OCI-LY3 (cell line): ENCODE data around the gene GNPNAT1.
"Not testable (repeated sequence)": the region's sequence is repeated elsewhere in the genome, so short reads cannot be mapped to it uniquely, and the experiment has no call there.

Experiments used
- H2AFZ ChIP-seq: fragments of 200-600, 300-600 bp; shearing (Covaris generic); 2 replicates; pipeline ENCODE4 v1.6.0; 2014; ENCODE audit warnings: antibody characterized with exemption, low read depth, low read length
- H3K27ac ChIP-seq: fragments of 200-600, 300-600 bp; sonication (generic); 2 replicates; pipeline ENCODE4 v1.5.1; 2014; ENCODE audit warnings: mild to moderate bottlenecking, low read length, moderate library complexity, mixed read lengths
- H3K27me3 ChIP-seq: fragments of 200-600, 300-600 bp; sonication (generic); 2 replicates; pipeline ENCODE4 v1.6.1; 2014; ENCODE audit warnings: low read depth, low read length, mixed read lengths
- H3K36me3 ChIP-seq: fragments of 200-600, 300-600 bp; sonication (generic); replicated peaks from 2 replicates; pipeline ENCODE3; 2014; ENCODE audit warnings: low read depth, low read length, mixed read lengths
- H3K4me1 ChIP-seq: fragments of 300-600, 200-600 bp; sonication (generic); 2 replicates; pipeline ENCODE4 v1.6.1; 2014; ENCODE audit warnings: low read length, mixed read lengths
- H3K4me2 ChIP-seq: fragments of 200-600, 300-600 bp; sonication (generic); 2 replicates; pipeline ENCODE4 v1.6.1; 2014; ENCODE audit warnings: low read length, mixed read lengths
- H3K4me3 ChIP-seq: fragments of 300-600, 200-600 bp; sonication (generic); 2 replicates; pipeline ENCODE4 v1.5.1; 2014; ENCODE audit warnings: antibody characterized with exemption, mild to moderate bottlenecking, low read length, moderate library complexity
- H3K79me2 ChIP-seq: fragments of 300-600, 200-600 bp; shearing (Covaris generic); 2 replicates; pipeline ENCODE4 v1.6.1; 2014; ENCODE audit warnings: mild to moderate bottlenecking, low read length, mixed read lengths
- H3K9ac ChIP-seq: fragments of 300-600, 200-600 bp; shearing (Covaris generic); 2 replicates; pipeline ENCODE4 v1.6.0; 2014; ENCODE audit warnings: mild to moderate bottlenecking, low read length, moderate library complexity
- H3K9me3 ChIP-seq: fragments of 200-600, 300-600 bp; shearing (Covaris generic); 2 replicates; pipeline ENCODE4 v1.6.1; 2014; ENCODE audit warnings: low read length, mixed read lengths; ENCODE audit not compliant: insufficient read depth
- H4K20me1 ChIP-seq: fragments of 200-600, 300-600 bp; sonication (generic); 2 replicates; pipeline ENCODE4 v1.6.1; 2016; ENCODE audit warnings: low read length, mixed read lengths; ENCODE audit not compliant: insufficient read depth
- EZH2phosphoT487 ChIP-seq: fragments of 200-600 bp; shearing (Covaris generic); IDR thresholded peaks from 2 replicates; pipeline ENCODE4 v1.6.1; 2018; ENCODE audit warnings: antibody characterized with exemption, mixed run types, low read depth
- TF ChIP-seq, protein P1 (sequence below): fragments of 200-600, 300-600 bp; sonication (generic); IDR thresholded peaks from 2 replicates; pipeline ENCODE4 v1.5.1; 2014; ENCODE audit warnings: antibody characterized with exemption, low read length, low read depth

GNPNAT1 gene

GRCh38 chr14:52730709-52731111 is 60.7 kb downstream of the GNPNAT1 start:
- Histone ChIP-seq H3K79me2 (peaks cover 18% of the 10 kb centered on the region), H2AFZ (peak overlapping the region; percentile 75; the same call in 1 of the 2 replicates), H3K9me3 (no peaks in the 10 kb centered on the region), H3K9ac (peak overlapping the region; percentile 75), H3K4me3 (peak overlapping the region; percentile 90), H4K20me1 (no peaks in the 10 kb centered on the region), H3K27me3 (no peaks in the 10 kb centered on the region), H3K36me3 (peaks cover 25% of the 10 kb centered on the region), H3K4me2 (peak overlapping the region; percentile 81), H3K27ac (peak overlapping the region; percentile 20; the same call in 1 of the 2 replicates), H3K4me1 (peaks cover 2% of the 10 kb centered on the region)
- TF ChIP-seq, protein P1, sequence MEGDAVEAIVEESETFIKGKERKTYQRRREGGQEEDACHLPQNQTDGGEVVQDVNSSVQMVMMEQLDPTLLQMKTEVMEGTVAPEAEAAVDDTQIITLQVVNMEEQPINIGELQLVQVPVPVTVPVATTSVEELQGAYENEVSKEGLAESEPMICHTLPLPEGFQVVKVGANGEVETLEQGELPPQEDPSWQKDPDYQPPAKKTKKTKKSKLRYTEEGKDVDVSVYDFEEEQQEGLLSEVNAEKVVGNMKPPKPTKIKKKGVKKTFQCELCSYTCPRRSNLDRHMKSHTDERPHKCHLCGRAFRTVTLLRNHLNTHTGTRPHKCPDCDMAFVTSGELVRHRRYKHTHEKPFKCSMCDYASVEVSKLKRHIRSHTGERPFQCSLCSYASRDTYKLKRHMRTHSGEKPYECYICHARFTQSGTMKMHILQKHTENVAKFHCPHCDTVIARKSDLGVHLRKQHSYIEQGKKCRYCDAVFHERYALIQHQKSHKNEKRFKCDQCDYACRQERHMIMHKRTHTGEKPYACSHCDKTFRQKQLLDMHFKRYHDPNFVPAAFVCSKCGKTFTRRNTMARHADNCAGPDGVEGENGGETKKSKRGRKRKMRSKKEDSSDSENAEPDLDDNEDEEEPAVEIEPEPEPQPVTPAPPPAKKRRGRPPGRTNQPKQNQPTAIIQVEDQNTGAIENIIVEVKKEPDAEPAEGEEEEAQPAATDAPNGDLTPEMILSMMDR = no peak
- no peak for TF ChIP-seq EZH2phosphoT487

DNA sequence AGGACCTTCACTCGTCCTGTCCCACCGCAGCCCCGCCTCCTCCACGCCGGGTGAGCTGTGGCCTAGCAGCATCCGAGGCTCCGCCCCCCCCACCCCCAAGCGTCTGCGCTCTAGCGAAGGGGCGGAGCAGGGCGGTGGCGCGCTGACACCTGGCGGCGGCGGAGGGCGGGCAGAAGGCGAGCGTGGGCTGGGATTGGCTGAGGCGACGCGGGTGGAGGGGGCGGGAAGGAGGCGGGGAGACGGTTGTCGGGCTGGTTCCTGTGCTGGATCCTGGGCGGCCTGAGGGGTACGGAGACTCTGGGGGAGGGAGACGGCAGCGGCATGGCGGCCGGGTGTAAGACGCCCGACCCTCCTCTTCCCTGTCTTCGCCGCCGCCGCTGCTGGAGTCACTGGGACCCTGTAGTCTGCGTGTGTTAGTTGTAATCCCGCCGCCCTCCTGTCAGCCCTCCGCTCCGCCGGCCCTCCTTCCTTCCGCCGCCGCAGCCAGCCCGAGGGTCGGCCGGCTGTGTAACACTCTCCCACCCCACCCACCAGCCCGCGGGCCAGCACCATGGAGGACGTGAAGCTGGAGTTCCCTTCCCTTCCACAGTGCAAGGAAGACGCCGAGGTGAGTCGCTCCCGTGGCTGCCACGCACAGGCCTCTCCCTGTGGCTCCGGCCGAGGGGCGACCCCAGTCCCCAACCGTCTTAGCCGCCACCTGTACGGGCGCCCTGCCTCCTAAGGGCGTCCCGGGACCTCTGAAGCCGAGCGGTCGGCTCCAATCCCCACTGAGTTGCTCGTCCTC is 61.3 kb downstream of the GNPNAT1 start, which contains the start of gene STYX:
Gene STYX, plus strand, starts transcription at position 242 of the 784 bp plus-strand sequence. Its CDS starts 309 bp downstream, at position 551.
- Histone ChIP-seq H3K27ac (peak within 1 kb of the TSS; percentile 20), H3K27me3 (no peaks in the 10 kb centered on the region), H3K79me2 (peaks cover 18% of the 10 kb centered on the region), H3K36me3 (peaks cover 29% of the 10 kb centered on the region), H2AFZ (peak within 1 kb of the TSS; percentile 75; the same call in 1 of the 2 replicates), H3K4me3 (peak within 1 kb of the TSS; percentile 90), H4K20me1 (no peaks in the 10 kb centered on the region), H3K4me2 (peak within 1 kb of the TSS; percentile 88), H3K9ac (peak within 1 kb of the TSS; percentile 75), H3K4me1 (peaks cover 2% of the 10 kb centered on the region), H3K9me3 (no peaks in the 10 kb centered on the region)
- no peak for TF ChIP-seq EZH2phosphoT487
- TF ChIP-seq, protein P1 = no peak

- H3K79me2 ChIP-seq = peaks cover 20% of the 10 kb centered on the region
- no peaks in the 10 kb centered on the region for H3K27me3 ChIP-seq
- H2AFZ ChIP-seq = no peak overlapping the region
- H3K9me3 ChIP-seq = no peaks in the 10 kb centered on the region
- peak overlapping the region; percentile 88 for H3K4me2 ChIP-seq
- peak overlapping the region; percentile 31 for H3K9ac ChIP-seq
- H4K20me1 ChIP-seq = no peaks in the 10 kb centered on the region
- peaks cover 34% of the 10 kb centered on the region for H3K36me3 ChIP-seq
- H3K4me1 ChIP-seq = peaks cover 2% of the 10 kb centered on the region
- TF ChIP-seq, protein P1 = no peak
- no peak for TF ChIP-seq EZH2phosphoT487
- H3K4me3 ChIP-seq = peak overlapping the region; percentile 74
- H3K27ac ChIP-seq = peak overlapping the region; percentile 8; the same call in 1 of the 2 replicates
Observed at GRCh38 chr14:52729585-52729924, 61.9 kb downstream of the GNPNAT1 start.

- not testable (repeated sequence) for H2AFZ ChIP-seq, H3K27me3 ChIP-seq, H3K4me2 ChIP-seq, H3K9me3 ChIP-seq, H3K4me1 ChIP-seq, H3K9ac ChIP-seq, H4K20me1 ChIP-seq, H3K4me3 ChIP-seq, H3K27ac ChIP-seq
- peaks cover 23% of the 10 kb centered on the region for H3K79me2 ChIP-seq
- peaks cover 33% of the 10 kb centered on the region for H3K36me3 ChIP-seq
Observed at GRCh38 chr14:52729035-52729434, 62.4 kb downstream of the GNPNAT1 start.

DNA sequence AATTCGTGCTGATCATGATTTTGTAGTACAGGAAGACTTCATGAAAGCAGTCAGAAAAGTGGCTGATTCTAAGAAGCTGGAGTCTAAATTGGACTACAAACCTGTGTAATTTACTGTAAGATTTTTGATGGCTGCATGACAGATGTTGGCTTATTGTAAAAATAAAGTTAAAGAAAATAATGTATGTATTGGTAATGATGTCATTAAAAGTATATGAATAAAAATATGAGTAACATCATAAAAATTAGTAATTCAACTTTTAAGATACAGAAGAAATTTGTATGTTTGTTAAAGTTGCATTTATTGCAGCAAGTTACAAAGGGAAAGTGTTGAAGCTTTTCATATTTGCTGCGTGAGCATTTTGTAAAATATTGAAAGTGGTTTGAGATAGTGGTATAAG is 63.9 kb downstream of the GNPNAT1 start:
- H3K36me3 ChIP-seq = peaks cover 42% of the 10 kb centered on the region
- peaks cover 25% of the 10 kb centered on the region for H3K79me2 ChIP-seq
- H2AFZ ChIP-seq, H3K9ac ChIP-seq, H3K4me1 ChIP-seq, H3K4me3 ChIP-seq, H3K4me2 ChIP-seq, H3K9me3 ChIP-seq, H3K27ac ChIP-seq, H4K20me1 ChIP-seq, H3K27me3 ChIP-seq: not testable (repeated sequence)
